Stimulated activated memory B cell treated with anti-CD40 and anti-IgM and Interleukin-4, amounts not matched to agents 10 μg/mL and 1 μg/mL and 100 μg/mL, for 72 hours (primary cell): ENCODE measurements around the gene TBC1D4.

Experiments used
- ATAC-seq: fragments of 150-1000 bp; cut with Tn5 transposase; 2 replicates; pipeline ENCODE4 v1.10.0; 2021
- H3K27ac Mint-ChIP-seq: one replicate; pipeline ENCODE4 v1.8.0; 2022; ENCODE audit warnings: mild to moderate bottlenecking, mixed read lengths
- H3K27me3 Mint-ChIP-seq: one replicate; pipeline ENCODE4 v1.8.0; 2022; ENCODE audit warnings: mixed read lengths
- H3K36me3 Mint-ChIP-seq: one replicate; pipeline ENCODE4 v1.8.0; 2022; ENCODE audit warnings: mixed read lengths
- H3K4me1 Mint-ChIP-seq: one replicate; pipeline ENCODE4 v1.8.0; 2022; ENCODE audit warnings: mixed read lengths
- H3K4me3 Mint-ChIP-seq: one replicate; pipeline ENCODE4 v1.8.0; 2022; ENCODE audit warnings: mild to moderate bottlenecking, moderate library complexity, mixed read lengths
- H3K9me3 Mint-ChIP-seq: one replicate; pipeline ENCODE4 v1.8.0; 2022; ENCODE audit warnings: mixed read lengths

TBC1D4 gene

DNA sequence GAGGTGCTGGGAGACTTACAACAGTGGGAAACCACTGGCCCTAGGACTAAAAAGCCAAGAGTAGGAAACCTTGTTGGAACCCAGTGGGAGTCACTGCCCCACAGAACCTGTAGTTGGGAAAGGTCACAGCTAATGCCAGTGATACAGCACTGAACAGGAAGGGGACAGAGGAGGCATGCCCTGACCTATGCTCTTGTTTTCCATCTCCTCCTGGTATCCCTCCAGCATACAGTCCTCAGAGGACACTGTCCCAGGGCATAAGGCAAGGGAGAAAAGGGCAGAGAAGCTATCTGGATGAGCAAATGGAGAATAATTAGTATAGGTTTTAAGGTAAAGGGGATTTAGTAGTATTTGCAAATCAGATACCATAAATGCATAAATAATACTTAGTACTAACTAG lies 11.2 kb upstream of the TBC1D4 start:
- H3K36me3 Mint-ChIP-seq = no peaks in the 10 kb centered on the region
- no peak overlapping the region for H3K27ac Mint-ChIP-seq
- H3K4me3 Mint-ChIP-seq = no peak overlapping the region
- no peak for ATAC-seq
- H3K4me1 Mint-ChIP-seq = no peaks in the 10 kb centered on the region
- H3K27me3 Mint-ChIP-seq = peaks cover 62% of the 10 kb centered on the region
- no peaks in the 10 kb centered on the region for H3K9me3 Mint-ChIP-seq

DNA sequence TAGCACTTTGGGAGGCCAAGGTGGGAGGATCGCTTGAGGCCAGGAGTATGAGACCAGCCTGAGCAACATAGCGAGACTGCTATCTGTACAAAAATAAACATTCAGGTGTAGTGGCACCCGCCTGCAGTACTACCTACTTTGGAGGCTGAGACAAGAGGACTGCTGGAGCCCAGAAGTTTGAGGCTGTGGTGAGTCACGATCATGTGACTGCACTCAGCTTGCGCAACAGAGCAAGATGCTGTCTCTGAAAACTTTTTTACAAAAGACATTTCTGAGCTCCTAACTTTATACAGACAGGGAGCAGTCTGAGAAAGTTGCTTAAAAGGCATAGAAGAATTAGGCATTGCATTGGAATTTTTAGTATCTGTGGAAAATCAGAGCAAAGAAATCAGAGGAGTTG lies 10.4 kb upstream of the TBC1D4 start:
- H3K36me3 Mint-ChIP-seq = no peaks in the 10 kb centered on the region
- H3K27me3 Mint-ChIP-seq = peaks cover 64% of the 10 kb centered on the region
- ATAC-seq = no peak
- no peak overlapping the region for H3K4me3 Mint-ChIP-seq
- H3K9me3 Mint-ChIP-seq = no peaks in the 10 kb centered on the region
- H3K27ac Mint-ChIP-seq = no peak overlapping the region
- no peaks in the 10 kb centered on the region for H3K4me1 Mint-ChIP-seq

DNA sequence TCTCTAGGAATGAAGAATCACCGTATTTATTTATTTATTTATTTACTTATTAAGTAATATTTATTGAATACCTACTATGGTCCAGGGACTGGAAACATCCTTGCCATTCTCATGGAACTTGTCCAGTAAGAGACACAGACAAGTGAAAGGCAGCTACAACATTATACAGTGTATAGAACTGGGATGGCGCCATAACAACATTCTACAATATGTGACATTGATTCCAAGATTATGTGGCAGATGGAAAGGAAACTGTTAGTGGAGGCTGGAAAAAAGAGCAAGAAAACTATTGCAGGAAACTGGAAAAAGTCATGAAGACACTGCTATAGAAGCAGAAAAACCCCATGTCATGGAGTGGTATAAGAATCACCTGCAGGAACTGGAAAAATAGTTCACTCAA lies 9.4 kb upstream of the TBC1D4 start:
- H3K4me1 Mint-ChIP-seq = no peaks in the 10 kb centered on the region
- no peaks in the 10 kb centered on the region for H3K36me3 Mint-ChIP-seq
- no peak overlapping the region for H3K27ac Mint-ChIP-seq
- ATAC-seq = no peak
- H3K9me3 Mint-ChIP-seq = no peaks in the 10 kb centered on the region
- H3K27me3 Mint-ChIP-seq = peaks cover 66% of the 10 kb centered on the region
- H3K4me3 Mint-ChIP-seq = no peak overlapping the region

DNA sequence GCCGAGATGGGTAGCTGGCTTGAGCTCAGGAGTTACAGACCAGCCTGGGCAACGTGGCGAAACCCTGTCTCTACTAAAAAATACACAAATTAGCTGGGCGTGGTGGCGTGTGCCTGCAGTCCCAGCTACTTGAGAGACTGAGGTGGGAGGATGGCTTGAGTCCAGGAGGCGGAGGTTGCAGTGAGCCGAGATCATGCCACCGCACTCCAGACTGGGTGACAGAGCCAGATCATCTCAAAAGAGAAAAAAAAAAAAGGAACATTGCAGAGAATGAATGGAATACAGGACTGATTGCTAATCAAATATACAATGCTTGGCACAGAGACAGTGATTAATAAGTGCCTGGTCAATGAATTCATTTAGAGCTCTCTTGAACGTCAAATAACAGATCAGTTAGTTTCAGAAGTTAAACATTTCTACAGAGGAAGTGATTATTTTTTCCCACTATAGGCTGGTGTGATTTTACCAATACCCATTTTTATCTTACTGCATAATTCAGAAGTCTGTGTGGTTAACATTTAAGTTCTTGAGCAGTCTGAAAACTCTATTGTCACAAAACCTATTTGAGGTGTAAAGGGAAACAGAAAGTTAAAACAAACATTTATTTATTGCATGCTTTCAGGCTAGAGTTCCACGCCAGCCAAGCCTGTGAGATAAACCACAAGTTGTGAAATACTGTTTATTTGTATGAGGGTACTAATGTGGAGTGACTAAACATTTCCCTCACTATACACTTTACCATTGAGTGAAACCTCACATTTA lies 7.7 kb upstream of the TBC1D4 start:
- no peak for ATAC-seq
- H3K4me3 Mint-ChIP-seq = no peak overlapping the region

DNA sequence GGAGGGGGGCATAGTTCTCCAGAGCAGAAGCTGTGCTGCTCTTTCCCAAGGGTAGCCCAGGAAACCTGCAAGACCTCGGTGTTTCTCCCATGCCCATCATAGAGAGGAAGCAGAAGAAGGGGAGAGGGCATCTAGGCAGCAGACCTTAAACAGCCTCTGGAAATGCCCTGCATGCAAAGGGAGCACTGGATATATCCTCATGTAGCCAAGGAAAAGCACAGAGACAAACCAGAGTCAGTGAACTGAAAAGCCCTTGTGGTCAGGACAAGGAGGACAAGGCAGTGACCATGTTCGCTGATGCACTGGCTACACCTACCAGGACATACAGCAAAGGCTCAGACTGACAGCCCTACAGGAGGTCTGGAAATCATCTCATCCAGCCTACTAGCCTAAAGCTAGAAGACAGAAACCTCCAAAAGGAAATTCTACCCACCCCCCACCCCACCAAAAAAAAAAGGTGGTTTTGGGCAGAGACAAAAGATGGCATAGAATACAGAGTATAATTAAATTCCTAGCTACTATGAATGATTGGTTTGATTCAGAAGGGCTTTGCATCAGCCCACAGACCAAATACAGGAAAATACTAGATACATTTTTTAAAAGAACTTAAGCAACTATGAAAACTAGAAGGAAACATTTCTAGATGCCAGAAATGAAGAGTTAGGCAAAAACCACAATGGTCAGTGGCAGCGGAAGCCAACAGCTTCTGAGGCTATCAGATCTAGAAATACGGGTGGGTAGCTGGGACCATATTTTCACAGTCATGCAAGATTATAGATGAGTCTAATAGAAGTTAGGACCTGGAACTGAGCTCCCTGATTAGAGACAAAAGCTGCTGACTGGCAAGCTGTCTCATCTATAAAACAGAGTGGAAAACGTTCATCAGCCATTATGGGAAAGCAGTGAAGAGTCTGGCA lies 4.4 kb upstream of the TBC1D4 start:
- no peak overlapping the region for H3K27ac Mint-ChIP-seq
- peaks cover 9% of the 10 kb centered on the region for H3K4me1 Mint-ChIP-seq
- no peak overlapping the region for H3K4me3 Mint-ChIP-seq
- no peak for ATAC-seq
- no peaks in the 10 kb centered on the region for H3K9me3 Mint-ChIP-seq
- H3K36me3 Mint-ChIP-seq = no peaks in the 10 kb centered on the region
- peaks cover 79% of the 10 kb centered on the region for H3K27me3 Mint-ChIP-seq

More for the DNA sequence above, 7.7 kb upstream of the TBC1D4 start:
- Mint-ChIP-seq H3K27me3 (peaks cover 83% of the 10 kb centered on the region), H3K36me3 (no peaks in the 10 kb centered on the region), H3K9me3 (no peaks in the 10 kb centered on the region), H3K27ac (no peak overlapping the region), H3K4me1 (no peaks in the 10 kb centered on the region)

DNA sequence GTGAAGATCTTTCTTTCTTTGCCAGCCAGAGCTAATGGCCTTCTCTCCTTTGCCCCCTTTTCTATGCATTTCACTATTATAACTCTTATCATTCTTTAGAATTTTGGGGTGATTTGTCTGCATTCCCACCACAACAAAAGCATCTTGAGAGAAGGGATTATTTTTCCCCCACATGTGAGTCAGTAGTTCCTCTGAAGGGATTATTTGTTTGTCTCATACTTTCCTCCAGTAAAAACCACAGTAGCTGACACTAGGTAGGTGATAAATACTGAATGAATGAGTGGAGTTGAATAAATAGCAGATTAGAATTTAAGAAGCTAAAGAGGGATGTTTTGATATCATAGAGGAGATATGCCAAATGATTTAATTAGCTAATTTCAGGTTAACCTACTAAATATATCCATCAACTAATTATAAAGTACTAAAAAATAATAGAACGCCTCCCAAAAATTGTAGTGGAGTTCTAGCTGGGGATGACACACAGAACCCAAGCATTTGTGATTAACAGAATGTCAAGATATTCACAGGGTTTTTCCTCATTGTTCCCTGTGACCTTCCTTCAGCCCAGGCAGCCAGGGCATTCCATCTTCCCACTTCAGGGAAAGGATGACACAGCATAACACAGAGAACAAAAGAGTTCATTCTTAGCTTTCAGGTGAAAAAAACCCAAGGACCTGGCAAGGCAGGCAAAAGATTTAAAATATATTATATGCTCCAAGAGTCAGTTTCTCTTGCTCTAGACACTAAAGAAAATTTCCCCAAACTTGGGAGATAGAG lies 3.5 kb upstream of the TBC1D4 start:
- H3K27ac Mint-ChIP-seq = no peak overlapping the region
- no peaks in the 10 kb centered on the region for H3K9me3 Mint-ChIP-seq
- peaks cover 17% of the 10 kb centered on the region for H3K4me1 Mint-ChIP-seq
- no peak overlapping the region for H3K4me3 Mint-ChIP-seq
- ATAC-seq = no peak
- peaks cover 79% of the 10 kb centered on the region for H3K27me3 Mint-ChIP-seq
- no peaks in the 10 kb centered on the region for H3K36me3 Mint-ChIP-seq

DNA sequence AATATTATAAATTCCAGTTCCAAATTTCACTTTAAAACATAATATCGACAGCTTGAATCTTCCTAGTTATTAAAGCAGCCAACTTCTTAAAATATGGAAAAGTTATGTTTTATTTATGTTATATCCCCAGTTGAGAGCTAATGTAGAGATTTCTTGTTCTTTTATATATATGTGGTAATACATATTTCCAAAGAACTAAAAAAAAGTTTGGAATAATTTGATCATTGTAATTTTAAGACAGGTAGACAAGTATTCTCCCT lies 781 bp upstream of the TBC1D4 start:
- Mint-ChIP-seq H3K4me3 (peak overlapping the region; percentile 98), H3K27me3 (peaks cover 85% of the 10 kb centered on the region), H3K27ac (peak overlapping the region; percentile 15), H3K9me3 (no peaks in the 10 kb centered on the region), H3K36me3 (no peaks in the 10 kb centered on the region), H3K4me1 (peaks cover 24% of the 10 kb centered on the region)
- no peak for ATAC-seq

DNA sequence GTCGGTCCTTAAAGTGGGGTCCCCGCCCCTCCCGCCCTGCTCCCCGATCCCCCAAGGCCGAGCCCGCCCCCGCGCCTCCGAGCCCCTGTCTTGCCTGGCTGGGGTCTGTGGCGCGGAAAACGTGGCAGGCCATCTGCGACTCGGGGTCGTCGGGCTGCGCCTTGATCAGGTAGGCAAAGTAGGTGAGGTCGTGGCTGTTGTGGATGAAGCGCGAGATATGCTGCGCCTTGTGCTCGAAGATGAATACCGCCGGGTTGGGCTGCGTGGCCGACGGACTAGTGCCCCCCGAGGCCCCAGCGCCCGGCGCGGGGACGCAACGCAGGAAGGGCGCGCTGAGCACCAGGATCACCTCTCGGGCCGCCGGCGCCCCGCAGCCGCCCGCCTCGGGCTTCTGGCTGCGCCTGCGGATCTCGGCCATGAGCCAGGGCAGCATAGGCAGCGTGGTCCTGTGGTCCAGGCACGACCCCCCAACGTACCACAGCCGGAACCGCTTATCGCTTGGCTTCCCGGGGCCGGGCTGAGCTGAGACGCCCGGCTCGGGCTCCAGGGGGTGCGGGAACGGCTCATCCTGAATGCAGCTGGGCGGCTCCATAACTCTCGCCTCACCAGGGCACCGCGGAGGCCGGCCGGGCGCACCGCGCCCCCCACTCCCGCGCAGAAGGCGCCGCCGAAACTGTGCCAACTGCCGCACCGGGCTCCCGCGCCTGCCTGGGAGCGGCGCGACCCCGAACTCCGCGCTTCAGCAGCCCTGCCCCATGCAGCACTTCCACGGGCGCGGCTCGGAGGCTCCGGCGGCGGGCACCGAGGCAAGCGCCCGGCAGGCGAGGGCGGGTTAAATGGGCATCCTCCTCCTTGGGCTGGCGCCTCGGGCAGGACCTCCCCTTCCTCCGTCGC lies 546 bp downstream of the TBC1D4 start:
- H3K27me3 Mint-ChIP-seq = peaks cover 72% of the 10 kb centered on the region

DNA sequence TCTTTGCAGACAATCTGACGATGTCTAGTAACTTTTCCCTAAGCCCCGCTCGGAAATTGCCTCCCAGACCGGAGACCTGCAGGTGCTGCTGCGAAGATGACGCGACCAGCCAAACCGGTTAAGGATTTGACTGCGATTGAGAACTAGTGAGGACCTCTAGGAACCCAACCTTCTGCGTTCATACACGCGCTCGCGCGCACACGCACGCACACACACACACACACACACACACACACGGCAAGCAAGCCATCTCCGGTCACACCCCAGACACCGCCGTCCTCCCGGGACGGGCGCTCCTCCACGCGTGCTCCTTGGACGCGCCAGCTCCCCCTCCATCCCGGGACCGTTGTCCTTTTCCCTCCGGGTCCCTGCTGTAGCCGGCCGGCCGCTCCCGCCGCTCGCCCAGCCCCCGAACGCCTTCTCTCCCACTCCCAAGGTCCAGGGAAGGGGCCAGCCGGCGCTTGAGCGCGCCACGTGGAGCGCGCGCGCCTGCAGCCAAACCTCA lies 1.2 kb downstream of the TBC1D4 start:
- Mint-ChIP-seq H3K36me3 (no peaks in the 10 kb centered on the region), H3K27ac (no peak overlapping the region), H3K9me3 (no peaks in the 10 kb centered on the region), H3K4me3 (peak overlapping the region; percentile 68), H3K4me1 (peaks cover 24% of the 10 kb centered on the region), H3K27me3 (peaks cover 65% of the 10 kb centered on the region)
- no peak for ATAC-seq

More for the DNA sequence above, 546 bp downstream of the TBC1D4 start:
- H3K36me3 Mint-ChIP-seq = no peaks in the 10 kb centered on the region
- ATAC-seq = peak; percentile 50
- no peaks in the 10 kb centered on the region for H3K9me3 Mint-ChIP-seq
- no peak overlapping the region for H3K27ac Mint-ChIP-seq
- peaks cover 24% of the 10 kb centered on the region for H3K4me1 Mint-ChIP-seq
- H3K4me3 Mint-ChIP-seq = peak overlapping the region; percentile 68

DNA sequence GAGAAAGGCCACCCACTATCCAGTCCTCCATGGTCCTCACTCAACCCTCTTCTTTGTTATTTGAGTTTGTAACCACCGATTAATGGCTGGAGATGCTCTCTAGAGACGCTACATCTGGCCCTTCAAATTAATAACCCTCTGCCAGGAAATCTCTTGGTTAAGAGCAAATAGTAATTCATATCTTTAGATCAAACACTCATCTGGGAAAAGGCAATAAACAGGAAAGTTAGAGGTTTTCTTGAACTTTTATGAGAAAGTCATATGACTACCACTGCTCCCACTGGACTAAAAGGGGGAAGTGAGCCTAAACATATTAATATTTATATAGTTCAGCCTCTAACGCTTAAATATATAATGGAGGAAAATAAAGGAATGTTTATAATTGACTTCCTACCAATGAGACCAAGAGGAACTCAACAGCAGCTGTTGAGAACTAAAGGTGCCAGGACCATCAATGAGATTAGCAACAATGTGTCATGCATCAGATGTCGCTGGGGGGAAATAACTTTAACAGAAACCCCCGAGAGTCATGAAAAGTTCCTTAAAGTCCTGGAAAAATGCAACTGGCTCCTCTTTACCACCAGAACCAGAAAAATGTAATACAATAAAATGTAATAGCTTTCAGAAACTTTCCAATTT lies 2.7 kb downstream of the TBC1D4 start:
- Mint-ChIP-seq H3K27me3 (peaks cover 50% of the 10 kb centered on the region), H3K4me1 (peaks cover 24% of the 10 kb centered on the region), H3K9me3 (no peaks in the 10 kb centered on the region), H3K36me3 (no peaks in the 10 kb centered on the region), H3K4me3 (no peak overlapping the region), H3K27ac (no peak overlapping the region)
- no peak for ATAC-seq

DNA sequence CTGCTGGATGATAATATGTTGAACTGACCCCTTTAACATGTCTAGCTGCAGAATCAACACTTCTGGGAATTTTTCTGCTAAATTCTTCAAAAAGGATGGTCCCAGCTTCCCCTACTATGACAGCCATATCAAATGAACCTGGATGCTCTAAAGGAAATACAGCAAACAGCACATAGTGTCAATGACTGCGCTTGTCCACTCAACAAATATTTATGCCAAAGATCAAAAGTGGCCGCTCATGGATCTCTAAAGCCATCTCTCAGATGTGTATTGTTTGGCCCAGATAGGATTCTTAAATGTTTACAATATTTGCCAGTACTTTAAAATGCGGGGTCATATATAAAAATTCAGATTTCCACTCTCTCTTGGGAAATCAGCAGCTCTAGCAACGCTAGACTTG lies 3.3 kb downstream of the TBC1D4 start:
- ATAC-seq = no peak
- Mint-ChIP-seq H3K4me3 (no peak overlapping the region), H3K27me3 (peaks cover 46% of the 10 kb centered on the region), H3K36me3 (no peaks in the 10 kb centered on the region), H3K9me3 (no peaks in the 10 kb centered on the region), H3K4me1 (peaks cover 24% of the 10 kb centered on the region), H3K27ac (no peak overlapping the region)

DNA sequence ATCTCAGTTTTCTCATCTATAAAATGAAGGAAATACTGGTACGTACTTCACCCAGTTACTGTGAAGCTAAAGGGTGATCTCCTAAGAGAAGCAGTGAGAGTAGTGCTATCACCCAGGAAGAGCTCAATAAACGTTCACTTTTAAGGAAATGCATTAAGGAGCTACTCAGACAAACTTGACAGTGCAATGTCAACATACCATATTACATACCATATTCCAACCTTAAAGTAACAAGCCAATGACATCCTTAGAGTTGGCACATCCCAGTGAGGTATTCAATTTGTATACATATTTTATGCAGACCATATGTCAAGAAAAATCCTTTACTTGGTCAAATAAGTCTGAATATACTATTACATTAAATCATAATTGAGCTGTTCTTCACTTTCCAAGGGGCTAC lies 7.0 kb downstream of the TBC1D4 start:
- Mint-ChIP-seq H3K4me3 (no peak overlapping the region), H3K27me3 (peaks cover 22% of the 10 kb centered on the region), H3K4me1 (peaks cover 6% of the 10 kb centered on the region), H3K27ac (no peak overlapping the region), H3K36me3 (no peaks in the 10 kb centered on the region), H3K9me3 (no peaks in the 10 kb centered on the region)
- no peak for ATAC-seq

DNA sequence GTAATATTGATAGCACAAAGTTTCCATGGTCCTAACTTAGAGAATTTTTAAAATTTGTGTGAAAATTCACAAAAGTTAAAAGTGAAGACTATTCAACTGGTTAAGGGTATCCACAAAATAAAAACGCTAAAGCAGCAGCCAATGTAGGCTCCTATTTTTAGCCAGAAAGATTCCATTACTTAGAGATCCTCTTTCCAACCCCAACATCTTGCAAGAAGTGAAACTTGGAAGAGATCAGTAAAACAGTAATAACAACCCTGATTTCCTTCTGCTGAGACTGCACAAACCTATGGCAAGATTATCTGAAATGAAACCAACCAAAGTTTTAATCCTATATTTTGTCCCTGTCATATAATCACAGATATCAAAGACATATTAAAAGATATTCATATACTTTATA lies 8.5 kb downstream of the TBC1D4 start:
- ATAC-seq = no peak
- Mint-ChIP-seq H3K9me3 (no peaks in the 10 kb centered on the region), H3K36me3 (no peaks in the 10 kb centered on the region), H3K27ac (no peak overlapping the region), H3K4me3 (no peak overlapping the region), H3K27me3 (peaks cover 18% of the 10 kb centered on the region), H3K4me1 (no peaks in the 10 kb centered on the region)

DNA sequence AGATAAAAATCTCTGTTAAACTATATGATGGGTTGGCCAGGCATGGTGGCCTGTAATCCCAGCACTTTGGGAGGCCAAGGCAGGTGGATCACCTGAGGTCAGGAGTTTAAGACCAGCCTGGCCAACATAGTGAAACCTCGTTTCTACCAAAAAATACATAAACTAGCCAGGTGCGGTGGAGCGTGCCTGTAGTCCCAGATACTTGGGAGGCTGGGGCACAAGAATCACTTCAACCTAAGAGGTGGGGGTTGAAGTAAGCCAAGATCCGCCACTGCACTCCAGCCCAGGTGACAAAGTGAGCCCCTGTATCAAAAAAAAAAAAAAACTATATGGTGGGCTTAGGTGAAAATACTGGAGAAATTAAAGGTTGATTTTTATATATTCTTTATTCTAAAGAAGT lies 11.3 kb downstream of the TBC1D4 start:
- ATAC-seq = no peak
- H3K27ac Mint-ChIP-seq = no peak overlapping the region
- H3K27me3 Mint-ChIP-seq = peaks cover 11% of the 10 kb centered on the region

More for the DNA sequence above, 11.3 kb downstream of the TBC1D4 start:
- Mint-ChIP-seq H3K9me3 (no peaks in the 10 kb centered on the region), H3K4me1 (no peaks in the 10 kb centered on the region), H3K36me3 (no peaks in the 10 kb centered on the region), H3K4me3 (no peak overlapping the region)
